Stimulated activated CD4-positive, alpha-beta T cell treated with anti-CD3 and anti-CD28 coated beads, Interleukin-1b, Interleukin-23, amount 100 ng/mL, for 48 hours (primary cell): ENCODE measurements around the gene SWAP70.
"Not testable (repeated sequence)": the region's sequence is repeated elsewhere in the genome, so short reads cannot be mapped to it uniquely, and the experiment has no call there.

Experiments
- DNase-seq: peaks from one replicate; pipeline ENCODE4 v3.0.0-alpha.2; 2020

The SWAP70 gene

GRCh38 chr11:9693801-9694553, 30.1 kb downstream of the SWAP70 start:
- no peak for DNase-seq

GRCh38 chr11:9695228-9695627, 31.4 kb downstream of the SWAP70 start:
- DNase-seq, result not testable (repeated sequence)

GRCh38 chr11:9697766-9698165, 33.9 kb downstream of the SWAP70 start:
- no peak for DNase-seq

GRCh38 chr11:9700105-9700801, 36.4 kb downstream of the SWAP70 start:
- DNase-seq, result no peak

- no peak for DNase-seq
These were observed 37.9 kb downstream of the SWAP70 start for GRCh38 chr11:9701799-9702198.

- no peak for DNase-seq
These were observed 39.4 kb downstream of the SWAP70 start for GRCh38 chr11:9703280-9703679.

GRCh38 chr11:9704037-9704436, 40.2 kb downstream of the SWAP70 start:
- DNase-seq, result no peak

GRCh38 chr11:9704620-9705019, 40.7 kb downstream of the SWAP70 start:
- DNase-seq, result no peak

- DNase-seq, result not testable (repeated sequence)
These were observed 41.5 kb downstream of the SWAP70 start for GRCh38 chr11:9705361-9705760.

GRCh38 chr11:9708544-9708943, 44.7 kb downstream of the SWAP70 start:
- DNase-seq, result no peak

GRCh38 chr11:9710223-9710622, 46.3 kb downstream of the SWAP70 start:
- no peak for DNase-seq

- DNase-seq, result no peak
These were observed 47.0 kb downstream of the SWAP70 start for GRCh38 chr11:9710852-9711251.

GRCh38 chr11:9711454-9712307, 47.8 kb downstream of the SWAP70 start:
- no peak for DNase-seq

- DNase-seq, result no peak
These were observed 50.5 kb downstream of the SWAP70 start for GRCh38 chr11:9714272-9714940.

- no peak for DNase-seq
These were observed 52.6 kb downstream of the SWAP70 start for GRCh38 chr11:9716275-9717039.

GRCh38 chr11:9717040-9717357, 53.1 kb downstream of the SWAP70 start:
- no peak for DNase-seq

GRCh38 chr11:9717719-9718118, 53.8 kb downstream of the SWAP70 start:
- no peak for DNase-seq

- no peak for DNase-seq
These were observed 54.3 kb downstream of the SWAP70 start for GRCh38 chr11:9718147-9718546.

- no peak for DNase-seq
These were observed 55.9 kb downstream of the SWAP70 start for GRCh38 chr11:9719566-9720289.

- no peak for DNase-seq
These were observed 56.4 kb downstream of the SWAP70 start for GRCh38 chr11:9720290-9720630.

- DNase-seq, result no peak
These were observed 58.1 kb downstream of the SWAP70 start for GRCh38 chr11:9722023-9722422.

- DNase-seq, result no peak
These were observed 59.0 kb downstream of the SWAP70 start for GRCh38 chr11:9722893-9723292.
